HepG2 (cell line): ENCODE measurements around the gene HBA1. TPM values are rescaled to one million over a fixed set of nuclear protein-coding genes. Genes with fewer than 3 reads are reported as not detected.

Source experiments
- ATAC-seq: fragments of 200-7000 bp; cut with Tn5 transposase; 3 replicates; pipeline ENCODE4 v1.9.1; 2020; ENCODE audit warnings: mild to moderate bottlenecking, moderate library complexity
- BruUV-seq: library from RNA; stranded (reverse); fragments of 400-500 nt; replicated peaks from 2 replicates; lab custom pipeline; 2021; lab: Mats Ljungman, UMichigan
- CTCF ChIA-PET: fragments of 300-600 bp; formaldehyde crosslinking; extraction: SDS; loops from one replicate; lab custom pipeline; 2021; ENCODE audit warnings: low total read pairs, inconsistent platforms, low intra/inter-chr PET ratio; lab: Yijun Ruan, JAX
- POLR2A ChIA-PET: fragments of 350-600 bp; sonication (Branson Sonifier 250); formaldehyde crosslinking; loops from one replicate; lab custom pipeline; 2020; ENCODE audit warnings: antibody characterized with exemption, inconsistent platforms; lab: Yijun Ruan, JAX
- DNase-seq: peaks from one replicate; pipeline ENCODE4 v3.0.0-alpha.2; 2015; ENCODE audit warnings: low spot score
- FAIRE-seq: peaks from 3 replicates; lab custom pipeline; 2011; peaks lifted over from hg19 to GRCh38; lab: Jason Lieb, UNC
- H2AFZ ChIP-seq: one replicate; pipeline ENCODE4 v1.6.1; 2011; ENCODE audit warnings: low read length, inconsistent platforms
- H3K27ac ChIP-seq: fragments of 300-600 bp; 3 replicates; pipeline ENCODE4 v1.8.0; 2011; ENCODE audit warnings: mixed run types, mild to moderate bottlenecking, mixed read lengths, low read length, inconsistent platforms; ENCODE audit not compliant: insufficient read depth; ENCODE audit errors: extremely low read length
- H3K27me3 ChIP-seq, 2 experiments: fragments of 200-600 bp in 1 of 2; 2 replicates in 1 of 2; 3 replicates in 1 of 2; pipeline versions ENCODE4 v1.6.0 to v1.8.0; 2011; ENCODE audit warnings: low read length in 2 of 2, mild to moderate bottlenecking in 2 of 2, moderate library complexity in 2 of 2, inconsistent platforms in 1 of 2; ENCODE audit not compliant: insufficient read depth in 2 of 2, control insufficient read depth in 1 of 2
- H3K36me3 ChIP-seq, 2 experiments: fragments of 200-600 bp in 1 of 2; replicated peaks in 1 of 2; 2 replicates in 1 of 2; 3 replicates in 1 of 2; pipeline versions ENCODE4 v1.5.1 to v1.8.0; 2011; ENCODE audit warnings: low read length in 2 of 2, inconsistent platforms in 1 of 2; ENCODE audit not compliant: insufficient read depth in 2 of 2, control insufficient read depth in 1 of 2
- H3K4me1 ChIP-seq: 2 replicates; pipeline ENCODE4 v1.5.1; 2012; ENCODE audit warnings: low read length, inconsistent platforms; ENCODE audit not compliant: insufficient read depth
- H3K4me2 ChIP-seq: 2 replicates; pipeline ENCODE4 v1.6.0; 2011; ENCODE audit warnings: low read depth, low read length, inconsistent platforms
- H3K4me3 ChIP-seq, 3 experiments: fragments of 200-600 bp in 1 of 3; sonication (generic), shearing (Covaris generic) in 1 of 3; replicated peaks in 1 of 3; 2 replicates each; pipeline ENCODE4 v1.5.1; 2011 to 2016; ENCODE audit warnings: low read length in 3 of 3, inconsistent platforms in 2 of 3, low read depth in 2 of 3, mild to moderate bottlenecking in 2 of 3, control low read depth in 1 of 3, mixed read lengths in 1 of 3; ENCODE audit not compliant: insufficient read depth in 1 of 3
- H3K79me2 ChIP-seq: one replicate; pipeline ENCODE4 v1.6.1; 2011; ENCODE audit warnings: low read length, inconsistent platforms; ENCODE audit not compliant: insufficient read depth
- H3K9ac ChIP-seq: 2 replicates; pipeline ENCODE4 v1.6.0; 2011; ENCODE audit warnings: mild to moderate bottlenecking, low read depth, low read length, inconsistent platforms; ENCODE audit not compliant: insufficient read depth
- H3K9me3 ChIP-seq: 2 replicates; pipeline ENCODE4 v1.5.1; 2012; ENCODE audit warnings: mild to moderate bottlenecking, low read length
- H4K20me1 ChIP-seq: 2 replicates; pipeline ENCODE4 v1.6.0; 2011; ENCODE audit warnings: inconsistent platforms, mild to moderate bottlenecking, low read length, moderate library complexity; ENCODE audit not compliant: insufficient read depth
- AGO2 ChIP-seq: fragments of 200-400 bp; formaldehyde crosslinking; optimal IDR thresholded peaks from 2 replicates; pipeline ENCODE3; 2017; ENCODE audit warnings: mild to moderate bottlenecking, low read depth, low read length, moderate library complexity
- ETV5 ChIP-seq: IDR thresholded peaks from 2 replicates; pipeline ENCODE4 v1.6.1; 2018; ENCODE audit warnings: missing biosample characterization, missing genetic modification reagents, inconsistent platforms, borderline replicate concordance
- HOXA3 ChIP-seq: sonication (generic); formaldehyde crosslinking; IDR thresholded peaks from 2 replicates; pipeline ENCODE4 v1.5.0; 2020; ENCODE audit warnings: missing genetic modification reagents
- MAFK ChIP-seq, 2 experiments: IDR thresholded peaks in 1 of 2; conservative IDR thresholded peaks in 1 of 2; 2 replicates each; pipeline ENCODE4 v1.6.1; 2011; ENCODE audit warnings: improper control_type of control experiment in 2 of 2, low read length in 2 of 2
- RBM22 ChIP-seq: fragments of 200-400 bp; formaldehyde crosslinking; optimal IDR thresholded peaks from 2 replicates; pipeline ENCODE3; 2017; ENCODE audit warnings: mild to moderate bottlenecking, low read length, moderate library complexity
- RFX3 ChIP-seq: IDR thresholded peaks from 2 replicates; pipeline ENCODE4 v1.6.1; 2016; ENCODE audit warnings: missing biosample characterization, missing genetic modification reagents
- TAF1 ChIP-seq: sonication (generic); formaldehyde crosslinking; IDR thresholded peaks from 2 replicates; pipeline ENCODE4 v1.4.0; 2020; ENCODE audit warnings: missing genetic modification reagents
- ZNF549 ChIP-seq: sonication (generic); formaldehyde crosslinking; IDR thresholded peaks from 2 replicates; pipeline ENCODE4 v1.5.0; 2020; ENCODE audit warnings: missing genetic modification reagents
- WGBS: methylation state at CpG from one replicate; pipeline ENCODE4 v1.1.6; 2017; ENCODE audit warnings: low lambda C conversion rate; 5-methylcytosine and 5-hydroxymethylcytosine counted together
- in situ Hi-C: cut with HindIII; loops from 2 replicates; pipeline ENCODE4 v1.10.0; 2017; ENCODE audit warnings: low pct_unique_long_range_greater_than_20kb; ENCODE audit not compliant: extremely low pct_ligation_motif_present
- intact Hi-C: fragments of 100-400 bp; cut with micrococcal nuclease; formaldehyde crosslinking; loops from one replicate; pipeline ENCODE4 v1.10.0; 2022; ENCODE audit not compliant: unreplicated experiment
- polyA plus RNA-seq, 8 experiments: library from polyadenylated mRNA; depleted of rRNA in 3 of 8; stranded (reverse) in 7 of 8; unstranded in 1 of 8; fragments of >200 nt; fragmentation: Illumina TruSeq in 4 of 8; extraction: Trizol in 4 of 8; gene quantifications; 2 replicates each; pipeline versions ENCODE4 v1.2.1 to v1.2.3, GENCODE V29; 2011 to 2016; ENCODE audit warnings: low read depth in 4 of 8, missing spikeins in 1 of 8, mixed read lengths in 1 of 8; ENCODE audit not compliant: insufficient read depth in 1 of 8
- total RNA-seq, 5 experiments: library from RNA; depleted of rRNA; stranded (reverse); fragments of >200 nt; fragmentation: Illumina TruSeq; extraction: Trizol; gene quantifications; 2 replicates each; pipeline ENCODE4 v1.2.3, GENCODE V29; 2016; ENCODE audit warnings: low read depth in 1 of 5
- TF ChIP-seq, protein P1 (sequence below): sonication (generic); formaldehyde crosslinking; IDR thresholded peaks from 2 replicates; pipeline ENCODE4 v1.4.0; 2020; ENCODE audit warnings: missing genetic modification reagents
- TF ChIP-seq, protein P2 (sequence below), 2 experiments: IDR thresholded peaks; 2 replicates each; pipeline ENCODE4 v1.6.1; 2011 to 2012; ENCODE audit warnings: low read length in 2 of 2, borderline replicate concordance in 1 of 2, low read depth in 1 of 2, mild to moderate bottlenecking in 1 of 2, moderate library complexity in 1 of 2

HBA1 gene
- total and polyA plus RNA-seq, 2 of the 13 experiments (the other 11 are each of a cell fraction or from before 2014, with no cell fraction given) = 0.59 TPM; not detected in 1

DNA sequence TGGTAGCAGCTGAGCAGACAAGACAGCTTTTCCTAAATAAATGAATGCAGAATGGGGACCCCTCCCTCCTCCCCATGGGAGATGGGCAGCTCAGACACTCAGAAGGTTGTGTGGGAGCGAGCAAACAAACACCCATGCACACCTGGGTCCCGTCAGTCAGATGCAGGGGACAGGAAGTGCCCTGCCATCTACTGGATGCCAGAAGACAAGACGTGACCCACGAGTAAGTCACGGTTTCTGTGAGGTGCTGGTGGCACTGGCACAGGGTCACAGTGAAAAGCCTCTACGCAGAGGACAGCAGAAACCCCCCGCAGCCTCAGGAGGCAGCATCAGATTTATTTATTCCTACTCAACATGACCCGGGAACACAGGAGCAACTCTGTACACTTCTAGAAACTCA, 12.2 kb downstream of the HBA1 start (continued):
- TF ChIP-seq ETV5 (peak; percentile 31; the same call in 1 of the 2 replicates), RFX3 (CRISPR knock-in tag) (no peak), RBM22 (peak; percentile 75), MAFK (conservative IDR thresholded peaks at IDR 0.05 in 1 of 2, IDR thresholded peaks at IDR 0.05 in 1 of 2; ENCODE audit: low read length in 2 of 2) (no peak)
- TF ChIP-seq, protein P1, sequence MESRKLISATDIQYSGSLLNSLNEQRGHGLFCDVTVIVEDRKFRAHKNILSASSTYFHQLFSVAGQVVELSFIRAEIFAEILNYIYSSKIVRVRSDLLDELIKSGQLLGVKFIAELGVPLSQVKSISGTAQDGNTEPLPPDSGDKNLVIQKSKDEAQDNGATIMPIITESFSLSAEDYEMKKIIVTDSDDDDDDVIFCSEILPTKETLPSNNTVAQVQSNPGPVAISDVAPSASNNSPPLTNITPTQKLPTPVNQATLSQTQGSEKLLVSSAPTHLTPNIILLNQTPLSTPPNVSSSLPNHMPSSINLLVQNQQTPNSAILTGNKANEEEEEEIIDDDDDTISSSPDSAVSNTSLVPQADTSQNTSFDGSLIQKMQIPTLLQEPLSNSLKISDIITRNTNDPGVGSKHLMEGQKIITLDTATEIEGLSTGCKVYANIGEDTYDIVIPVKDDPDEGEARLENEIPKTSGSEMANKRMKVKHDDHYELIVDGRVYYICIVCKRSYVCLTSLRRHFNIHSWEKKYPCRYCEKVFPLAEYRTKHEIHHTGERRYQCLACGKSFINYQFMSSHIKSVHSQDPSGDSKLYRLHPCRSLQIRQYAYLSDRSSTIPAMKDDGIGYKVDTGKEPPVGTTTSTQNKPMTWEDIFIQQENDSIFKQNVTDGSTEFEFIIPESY (CRISPR knock-in tag) = peak; percentile 36; the same call in 1 of the 2 replicates
- TF ChIP-seq, all 625 proteins: peak for 4

DNA sequence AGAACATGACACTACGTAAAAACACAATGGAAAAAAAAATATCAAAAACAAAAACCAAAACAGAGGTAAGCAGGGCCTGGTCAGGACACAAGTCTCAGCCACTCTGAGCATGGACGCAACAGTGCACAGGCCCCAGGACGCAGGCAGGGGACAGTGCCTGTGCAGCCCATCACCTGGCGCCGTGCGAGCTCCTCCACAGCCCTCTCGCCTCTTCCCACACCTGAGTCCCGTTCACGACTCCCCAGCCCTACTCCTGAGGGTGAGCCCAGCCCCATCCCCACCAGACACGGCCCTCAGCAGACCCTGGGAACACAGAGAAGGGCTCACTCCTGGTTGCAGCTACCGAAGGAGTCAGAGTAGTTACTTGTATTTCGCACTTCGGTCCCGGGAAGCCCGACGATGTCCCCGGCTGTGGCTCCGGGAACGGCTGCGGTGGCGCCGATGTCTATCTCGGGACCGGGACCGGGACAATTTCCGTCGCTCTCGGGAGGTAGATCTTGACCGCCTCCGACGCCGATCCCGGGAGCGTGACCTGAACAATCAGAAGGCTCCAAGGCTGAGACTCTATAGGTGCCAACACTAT, 13.2 kb downstream of the HBA1 start:
- FAIRE-seq = no peak
- H3K79me2 ChIP-seq = no peaks in the 10 kb centered on the region
- TF ChIP-seq, protein P2, sequence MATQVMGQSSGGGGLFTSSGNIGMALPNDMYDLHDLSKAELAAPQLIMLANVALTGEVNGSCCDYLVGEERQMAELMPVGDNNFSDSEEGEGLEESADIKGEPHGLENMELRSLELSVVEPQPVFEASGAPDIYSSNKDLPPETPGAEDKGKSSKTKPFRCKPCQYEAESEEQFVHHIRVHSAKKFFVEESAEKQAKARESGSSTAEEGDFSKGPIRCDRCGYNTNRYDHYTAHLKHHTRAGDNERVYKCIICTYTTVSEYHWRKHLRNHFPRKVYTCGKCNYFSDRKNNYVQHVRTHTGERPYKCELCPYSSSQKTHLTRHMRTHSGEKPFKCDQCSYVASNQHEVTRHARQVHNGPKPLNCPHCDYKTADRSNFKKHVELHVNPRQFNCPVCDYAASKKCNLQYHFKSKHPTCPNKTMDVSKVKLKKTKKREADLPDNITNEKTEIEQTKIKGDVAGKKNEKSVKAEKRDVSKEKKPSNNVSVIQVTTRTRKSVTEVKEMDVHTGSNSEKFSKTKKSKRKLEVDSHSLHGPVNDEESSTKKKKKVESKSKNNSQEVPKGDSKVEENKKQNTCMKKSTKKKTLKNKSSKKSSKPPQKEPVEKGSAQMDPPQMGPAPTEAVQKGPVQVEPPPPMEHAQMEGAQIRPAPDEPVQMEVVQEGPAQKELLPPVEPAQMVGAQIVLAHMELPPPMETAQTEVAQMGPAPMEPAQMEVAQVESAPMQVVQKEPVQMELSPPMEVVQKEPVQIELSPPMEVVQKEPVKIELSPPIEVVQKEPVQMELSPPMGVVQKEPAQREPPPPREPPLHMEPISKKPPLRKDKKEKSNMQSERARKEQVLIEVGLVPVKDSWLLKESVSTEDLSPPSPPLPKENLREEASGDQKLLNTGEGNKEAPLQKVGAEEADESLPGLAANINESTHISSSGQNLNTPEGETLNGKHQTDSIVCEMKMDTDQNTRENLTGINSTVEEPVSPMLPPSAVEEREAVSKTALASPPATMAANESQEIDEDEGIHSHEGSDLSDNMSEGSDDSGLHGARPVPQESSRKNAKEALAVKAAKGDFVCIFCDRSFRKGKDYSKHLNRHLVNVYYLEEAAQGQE (IDR thresholded peaks at IDR 0.05; ENCODE audit: borderline replicate concordance in 1 of 2, low read depth in 1 of 2, low read length in 2 of 2) = no peak
- TF ChIP-seq TAF1 (CRISPR knock-in tag) (no peak), HOXA3 (CRISPR knock-in tag) (no peak), AGO2 (peak; percentile 82), ZNF549 (CRISPR knock-in tag) (no peak)
- TF ChIP-seq, all 625 proteins: peak for 1
- H3K4me3 ChIP-seq = no peak overlapping the region
- no peak overlapping the region for H3K4me2 ChIP-seq
- WGBS = 98% methylated on average over 29 of the region's 34 CpGs
- H3K27me3 ChIP-seq = no peaks in the 10 kb centered on the region
- ChIA-PET CTCF (no interaction called here), POLR2A (no interaction called here)
- H3K9ac ChIP-seq = no peak overlapping the region
- no peak overlapping the region for H2AFZ ChIP-seq
- H4K20me1 ChIP-seq = 0 out of 2 replicates have a peak, but pooled peaks cover 4% of the 10 kb centered on the region
- no peaks in the 10 kb centered on the region for H3K9me3 ChIP-seq
- no peak overlapping the region for H3K27ac ChIP-seq
- in situ Hi-C loops (no loop called here), intact Hi-C loops (no loop called here)
- BruUV-seq = no TSS peak
- no peaks in the 10 kb centered on the region for H3K4me1 ChIP-seq
- ATAC-seq (no peak), DNase-seq (no peak)
- peaks cover 33 to 58% of the 10 kb centered on the region in 2 experiments for H3K36me3 ChIP-seq
